Right lobe of liver (tissue), 4 donors: ENCODE data around the gene FLNC.

Source experiments
- CTCF ChIP-seq, 4 donors: fragments of 200-600 bp in 3 of 4; fragments of 450-650 bp in 1 of 4; IDR thresholded peaks; one replicate each; pipeline versions ENCODE4 v1.5.1 to v1.8.0; 2016 to 2022; ENCODE audit warnings: antibody characterized with exemption in 4 of 4, mild to moderate bottlenecking in 2 of 4
- POLR2A ChIP-seq: fragments of 450-650 bp; IDR thresholded peaks from one replicate; pipeline ENCODE4 v1.6.1; 2017; ENCODE audit warnings: antibody characterized with exemption, mild to moderate bottlenecking
- donor health status: DM: no; HTN: no; CAD: no.
- donor health status: DM: no; HTN: no; CAD: no.
- donor health status: DM: no; HTN: yes; CAD: no.

- TF ChIP-seq CTCF (IDR thresholded peaks at IDR 0.05) (no peak), POLR2A (no peak)
Measured at GRCh38 chr7:128854396-128854795, 24.2 kb downstream of the FLNC start.
